ENCODE measurements around the gene SPACA4. TPM values are rescaled to one million over a fixed set of nuclear protein-coding genes. Genes with fewer than 3 reads are reported as not detected.
A peak's percentile ranks its signal among the peaks of the same experiment; 100 is the strongest.

The SPACA4 gene
- total and polyA plus RNA-seq, 10 of the 15 experiments (the other 5 are each of a cell fraction or from before 2014, with no cell fraction given): not detected

DNA sequence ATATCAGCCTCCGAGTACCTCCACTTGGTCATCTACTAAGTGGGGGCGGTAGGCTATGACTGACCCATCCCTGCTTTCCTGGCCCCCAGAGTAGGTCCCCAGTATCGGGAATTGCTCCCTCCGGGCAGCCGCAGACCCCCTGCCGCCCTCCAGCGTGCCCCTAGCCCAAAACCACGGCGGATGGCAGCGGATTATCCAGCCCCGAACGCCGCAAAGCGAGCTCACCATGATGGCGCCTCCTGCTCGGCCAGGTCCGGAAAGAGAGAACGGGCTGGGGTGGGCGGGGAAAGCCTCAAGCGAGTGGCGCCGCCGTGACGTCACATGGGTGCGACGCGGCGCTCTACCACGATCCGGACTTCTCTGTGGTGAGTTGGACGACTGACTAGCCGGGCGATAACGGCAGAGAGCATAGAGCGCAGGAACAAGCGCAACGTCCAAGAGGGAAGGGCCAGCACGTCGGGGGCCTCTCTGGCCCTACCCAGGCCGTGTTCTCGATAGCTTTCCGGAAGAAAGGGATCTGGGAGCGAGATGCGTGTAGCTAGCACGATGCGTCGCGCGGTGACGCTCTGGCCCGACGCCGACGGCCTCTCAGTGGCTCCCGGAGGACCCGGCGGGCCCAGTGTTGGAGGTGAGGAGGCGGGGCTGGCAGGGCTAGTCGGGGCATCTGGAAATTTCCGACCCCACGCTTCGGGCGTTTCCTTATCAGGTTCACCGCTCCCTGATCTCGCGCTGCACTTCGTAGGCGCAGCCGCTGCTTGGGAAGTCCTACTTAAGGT lies 12.6 kb downstream of the SPACA4 start, which contains the start of the genes RPL18 and SPHK2 (continued):
- no peak for TF ChIP-seq NFXL1 (IDR thresholded peaks at IDR 0.05; ENCODE audit: borderline replicate concordance)
- peak; percentile 74 for TF ChIP-seq BACH1 (IDR thresholded peaks at IDR 0.05; ENCODE audit: borderline replicate concordance)
- peak; percentile 80 for TF ChIP-seq NKRF (conservative IDR thresholded peaks at IDR 0.05)
- TF ChIP-seq E4F1 (IDR thresholded peaks at IDR 0.05; ENCODE audit: borderline replicate concordance, partially characterized antibody): peak; percentile 73
- TF ChIP-seq CHD4 (IDR thresholded peaks at IDR 0.05): no peak
- TF ChIP-seq PAX5 (IDR thresholded peaks at IDR 0.05; ENCODE audit: borderline replicate concordance, low read depth, low read length): peak; percentile 39; the same call in 1 of the 2 replicates
- peak; percentile 70; the same call in 1 of the 2 replicates for TF ChIP-seq TCF3 (IDR thresholded peaks at IDR 0.05; ENCODE audit: borderline replicate concordance, insufficient read depth, low read depth, low read length)
- TF ChIP-seq MEF2A (IDR thresholded peaks at IDR 0.05; ENCODE audit: insufficient read depth, low read depth, low read length): no peak
- TF ChIP-seq, protein P1, sequence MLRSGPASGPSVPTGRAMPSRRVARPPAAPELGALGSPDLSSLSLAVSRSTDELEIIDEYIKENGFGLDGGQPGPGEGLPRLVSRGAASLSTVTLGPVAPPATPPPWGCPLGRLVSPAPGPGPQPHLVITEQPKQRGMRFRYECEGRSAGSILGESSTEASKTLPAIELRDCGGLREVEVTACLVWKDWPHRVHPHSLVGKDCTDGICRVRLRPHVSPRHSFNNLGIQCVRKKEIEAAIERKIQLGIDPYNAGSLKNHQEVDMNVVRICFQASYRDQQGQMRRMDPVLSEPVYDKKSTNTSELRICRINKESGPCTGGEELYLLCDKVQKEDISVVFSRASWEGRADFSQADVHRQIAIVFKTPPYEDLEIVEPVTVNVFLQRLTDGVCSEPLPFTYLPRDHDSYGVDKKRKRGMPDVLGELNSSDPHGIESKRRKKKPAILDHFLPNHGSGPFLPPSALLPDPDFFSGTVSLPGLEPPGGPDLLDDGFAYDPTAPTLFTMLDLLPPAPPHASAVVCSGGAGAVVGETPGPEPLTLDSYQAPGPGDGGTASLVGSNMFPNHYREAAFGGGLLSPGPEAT (IDR thresholded peaks at IDR 0.05; ENCODE audit: low read depth): peak; percentile 80; the same call in 1 of the 2 replicates
- TF ChIP-seq TCF12 (IDR thresholded peaks at IDR 0.05; ENCODE audit: low read depth, low read length): peak; percentile 15; the same call in 1 of the 2 replicates
- TF ChIP-seq CBX5 (IDR thresholded peaks at IDR 0.05; ENCODE audit: low read depth): 0 out of 2 replicates have a peak, but pooled peaks have one; percentile 20
- no peak for TF ChIP-seq STAT3 (IDR thresholded peaks at IDR 0.05; ENCODE audit: low read depth, low read length)
- peak; percentile 100 for TF ChIP-seq CREM (IDR thresholded peaks at IDR 0.05; ENCODE audit: low read depth)
- TF ChIP-seq HDGF (IDR thresholded peaks at IDR 0.05): peak; percentile 83; the same call in 1 of the 2 replicates
- TF ChIP-seq MYB (IDR thresholded peaks at IDR 0.05; ENCODE audit: borderline replicate concordance, low read depth, low read length): no peak
- no peak for TF ChIP-seq CUX1 (IDR thresholded peaks at IDR 0.05; ENCODE audit: insufficient replicate concordance, low read depth, low read length)
- TF ChIP-seq FOXK2 (IDR thresholded peaks at IDR 0.05): peak; percentile 75

Data from GM12878 (cell line).